Mucosa of descending colon (tissue), 3 donors: ENCODE results near the gene SRMS. TPM values are rescaled to one million over a fixed set of nuclear protein-coding genes. Genes with fewer than 3 reads are reported as not detected.

Experiments used
- ATAC-seq: fragments of 200-7000 bp; cut with Tn5 transposase; one replicate; pipeline ENCODE4 v1.9.1; 2020; ENCODE audit warnings: mild to moderate bottlenecking, moderate library complexity
- DNase-seq, 3 donors: peaks; one replicate each; pipeline ENCODE4 v3.0.0-alpha.2; 2020
- H3K36me3 ChIP-seq: fragments of 200-600 bp; one replicate; pipeline ENCODE4 v1.8.0; 2021; ENCODE audit warnings: low read depth, mild to moderate bottlenecking
- H3K4me1 ChIP-seq: fragments of 200-600 bp; one replicate; pipeline ENCODE4 v1.8.0; 2021; ENCODE audit warnings: low read depth, mild to moderate bottlenecking
- H3K4me3 ChIP-seq: fragments of 200-600 bp; one replicate; pipeline ENCODE4 v1.8.0; 2021; ENCODE audit warnings: mild to moderate bottlenecking
- H3K9me3 ChIP-seq: fragments of 200-600 bp; one replicate; pipeline ENCODE4 v1.8.0; 2021; ENCODE audit warnings: mild to moderate bottlenecking
- intact Hi-C, 2 donors: fragments of 100-400 bp; cut with DNase I in 1 of 2; cut with micrococcal nuclease in 1 of 2; formaldehyde crosslinking; loops; one replicate each; pipeline versions ENCODE4 v1.11.0 to v1.11.1; 2022; cut with DNase I, micrococcal nuclease
- total RNA-seq, 3 donors: library from RNA; stranded (reverse); fragmentation: NEBNext Ultra II Directional in 2 of 3; extraction: Animal tissue kit (Norgen Biotek cat#: 25700) in 2 of 3; gene quantifications; one replicate each; pipeline versions ENCODE4 v1.2.1 to v1.2.4, GENCODE V29; 2021 to 2023
- TF ChIP-seq, protein P1 (sequence below): fragments of 200-600 bp; IDR thresholded peaks from one replicate; pipeline ENCODE4 v1.8.0; 2022; ENCODE audit warnings: antibody characterized with exemption, mild to moderate bottlenecking
- donor health status: DM: no; HTN: no; CAD: no; lungs with moderate emphysema.
- donor health status: DM: no; HTN: no; CAD: no.
- donor health status: DM: no; HTN: yes; CAD: no.

Gene SRMS
- total RNA-seq, 3 donors from 2014 or later, result 0.25 to 0.52 (median 0.27) TPM

DNA sequence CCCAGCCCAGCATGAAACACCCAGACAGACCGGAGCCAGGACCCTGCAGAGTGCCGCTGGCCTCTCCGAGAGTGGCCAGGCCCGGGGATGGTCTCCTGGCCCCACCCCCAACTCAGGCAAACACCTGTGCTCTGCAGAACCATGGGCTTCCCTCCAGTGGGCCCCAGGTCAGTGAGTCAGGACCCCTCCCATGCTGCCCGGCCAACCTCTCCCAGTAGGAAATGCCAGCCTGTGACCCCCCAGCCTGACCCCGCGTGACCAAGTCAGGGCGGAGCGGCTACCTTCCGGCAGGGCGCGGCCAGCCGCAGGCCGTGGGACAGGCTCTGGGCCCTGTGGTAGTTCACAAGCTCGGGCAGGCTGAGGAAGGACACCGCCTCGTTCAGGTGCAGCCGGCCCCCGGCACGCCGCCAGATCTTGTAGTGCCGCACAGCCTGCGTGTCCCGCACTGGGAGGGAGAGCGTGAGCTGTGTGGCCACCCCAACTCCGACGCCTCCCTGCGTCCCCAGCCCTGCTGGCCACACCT, 13.6 kb downstream of the SRMS start:
- intact Hi-C loops, result no loop called here
- DNase-seq (peak; percentile 88 to 91 (median 90)), ATAC-seq (peak; percentile 22)
- Histone ChIP-seq H3K4me3 (no peak overlapping the region), H3K36me3 (no peaks in the 10 kb centered on the region), H3K9me3 (no peaks in the 10 kb centered on the region), H3K4me1 (peaks cover 37% of the 10 kb centered on the region)
- TF ChIP-seq, protein P1, sequence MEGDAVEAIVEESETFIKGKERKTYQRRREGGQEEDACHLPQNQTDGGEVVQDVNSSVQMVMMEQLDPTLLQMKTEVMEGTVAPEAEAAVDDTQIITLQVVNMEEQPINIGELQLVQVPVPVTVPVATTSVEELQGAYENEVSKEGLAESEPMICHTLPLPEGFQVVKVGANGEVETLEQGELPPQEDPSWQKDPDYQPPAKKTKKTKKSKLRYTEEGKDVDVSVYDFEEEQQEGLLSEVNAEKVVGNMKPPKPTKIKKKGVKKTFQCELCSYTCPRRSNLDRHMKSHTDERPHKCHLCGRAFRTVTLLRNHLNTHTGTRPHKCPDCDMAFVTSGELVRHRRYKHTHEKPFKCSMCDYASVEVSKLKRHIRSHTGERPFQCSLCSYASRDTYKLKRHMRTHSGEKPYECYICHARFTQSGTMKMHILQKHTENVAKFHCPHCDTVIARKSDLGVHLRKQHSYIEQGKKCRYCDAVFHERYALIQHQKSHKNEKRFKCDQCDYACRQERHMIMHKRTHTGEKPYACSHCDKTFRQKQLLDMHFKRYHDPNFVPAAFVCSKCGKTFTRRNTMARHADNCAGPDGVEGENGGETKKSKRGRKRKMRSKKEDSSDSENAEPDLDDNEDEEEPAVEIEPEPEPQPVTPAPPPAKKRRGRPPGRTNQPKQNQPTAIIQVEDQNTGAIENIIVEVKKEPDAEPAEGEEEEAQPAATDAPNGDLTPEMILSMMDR, result no peak

GRCh38 chr20:63533388-63533787, 14.2 kb downstream of the SRMS start:
- intact Hi-C loops, result no loop called here
- H3K4me3 ChIP-seq, result no peak overlapping the region
- ATAC-seq (no peak), DNase-seq (peak; percentile 12 to 55 (median 33))
- H3K9me3 ChIP-seq, result no peaks in the 10 kb centered on the region
- H3K4me1 ChIP-seq, result peaks cover 33% of the 10 kb centered on the region
- no peaks in the 10 kb centered on the region for H3K36me3 ChIP-seq
- TF ChIP-seq, protein P1, result no peak

DNA sequence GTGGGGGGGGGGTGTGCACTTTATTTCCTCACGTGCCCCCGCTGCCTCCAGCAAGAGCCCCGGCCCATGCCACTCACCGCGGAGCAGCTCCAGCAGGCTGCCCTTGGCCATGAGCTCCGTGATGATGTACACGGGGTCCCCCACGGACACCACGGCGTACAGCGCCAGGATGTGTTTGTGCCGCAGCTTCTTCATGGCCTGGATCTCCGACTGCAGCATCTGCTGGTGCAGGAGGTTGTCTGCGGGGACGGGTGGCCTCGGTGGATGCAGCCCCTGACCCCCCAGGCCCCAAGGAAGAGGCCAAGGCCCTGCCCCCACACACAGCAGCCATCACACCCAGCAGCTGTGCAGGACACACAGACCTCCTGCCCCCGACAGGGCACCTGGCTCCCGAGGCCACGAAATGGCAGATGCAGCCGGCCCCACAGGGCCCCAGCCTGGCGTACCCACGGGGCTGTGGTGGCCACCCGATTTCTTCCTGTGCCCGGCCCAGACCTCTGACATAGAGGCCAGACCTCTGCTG, 15.0 kb downstream of the SRMS start:
- no peaks in the 10 kb centered on the region for H3K9me3 ChIP-seq
- DNase-seq (peak; percentile 15 to 55 (median 39)), ATAC-seq (no peak)
- peaks cover 25% of the 10 kb centered on the region for H3K4me1 ChIP-seq
- intact Hi-C loops, result no loop called here
- H3K36me3 ChIP-seq, result no peaks in the 10 kb centered on the region
- H3K4me3 ChIP-seq, result no peak overlapping the region
- TF ChIP-seq, protein P1, result no peak

DNA sequence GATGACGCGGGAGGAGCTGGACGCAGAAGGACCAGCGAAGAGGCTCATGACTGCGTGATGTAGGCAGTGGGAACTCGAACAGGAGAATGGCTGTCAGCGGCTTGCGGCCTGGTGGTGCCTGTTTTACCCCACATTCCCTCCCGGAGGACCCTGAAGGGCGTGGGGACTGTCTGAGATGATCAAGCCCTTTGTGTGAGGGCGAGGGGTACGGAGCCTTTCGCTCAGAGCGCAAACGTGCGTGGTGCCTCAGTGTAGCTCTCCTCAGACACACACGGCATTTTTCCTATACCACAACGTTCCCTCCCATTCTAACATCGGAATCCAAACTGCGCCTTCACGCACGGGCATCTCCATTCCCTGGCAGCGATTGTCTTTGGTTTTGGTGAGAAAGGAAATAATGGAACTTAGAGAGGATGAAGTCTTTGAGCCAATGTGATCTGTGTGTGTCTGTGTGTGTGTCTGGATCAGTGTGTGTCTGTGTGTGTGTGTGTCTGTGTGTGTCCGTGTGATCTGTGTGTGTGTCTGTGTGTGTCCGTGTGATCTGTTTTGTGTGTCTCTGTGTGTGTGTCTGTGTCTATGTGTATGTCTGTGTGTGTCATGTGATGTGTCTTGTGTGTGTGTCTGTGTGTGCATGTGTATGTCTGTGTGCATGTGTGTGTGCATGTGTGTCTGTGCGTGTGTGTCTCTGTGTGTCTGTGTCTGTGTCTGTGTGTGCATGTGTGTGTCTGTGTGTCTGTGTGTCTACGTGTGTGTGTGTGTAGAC, 15.7 kb downstream of the SRMS start:
- Histone ChIP-seq H3K4me3 (no peak overlapping the region), H3K9me3 (no peaks in the 10 kb centered on the region), H3K4me1 (peaks cover 22% of the 10 kb centered on the region), H3K36me3 (no peaks in the 10 kb centered on the region)
- TF ChIP-seq, protein P1, result no peak
- ATAC-seq (no peak), DNase-seq (peak; percentile 6 to 48 (median 33))
- intact Hi-C loops, result no loop called here

- Histone ChIP-seq H3K4me3 (no peak overlapping the region), H3K4me1 (peaks cover 22% of the 10 kb centered on the region), H3K9me3 (no peaks in the 10 kb centered on the region), H3K36me3 (no peaks in the 10 kb centered on the region)
- intact Hi-C loops, result no loop called here
- DNase-seq (peak; percentile 74 to 80 (median 76)), ATAC-seq (peak; percentile 43)
- TF ChIP-seq, protein P1, result no peak
Observed at GRCh38 chr20:63530788-63531160, 16.8 kb downstream of the SRMS start.
